ENCODE results near the gene BCAS3. TPM values are rescaled to one million over a fixed set of nuclear protein-coding genes. Genes with fewer than 3 reads are reported as not detected.
A peak's percentile ranks its signal among the peaks of the same experiment; 100 is the strongest.

The BCAS3 gene
- polyA plus RNA-seq, 1 donor from 2014 or later = 21.6 TPM

GRCh38 chr17:61416540-61417363 is 739.1 kb downstream of the BCAS3 start:
- H3K4me2 ChIP-seq (ENCODE audit: low read length) = no peak overlapping the region
- H3K4me3 ChIP-seq (ENCODE audit: low read length) = peak overlapping the region; percentile 37
- TF ChIP-seq SMC3 (conservative IDR thresholded peaks at IDR 0.05; ENCODE audit: poor library complexity) = peak; percentile 78
- peak; percentile 80 for TF ChIP-seq CTCF (IDR thresholded peaks at IDR 0.05; ENCODE audit: poor library complexity, severe bottlenecking)
- TF ChIP-seq RAD21 (conservative IDR thresholded peaks at IDR 0.05) = peak; percentile 69
- TF ChIP-seq REST (IDR thresholded peaks at IDR 0.05; ENCODE audit: borderline replicate concordance) = no peak
- TF ChIP-seq MXI1 (conservative IDR thresholded peaks at IDR 0.05; ENCODE audit: poor library complexity, severe bottlenecking) = no peak
- TF ChIP-seq TAF1 (IDR thresholded peaks at IDR 0.05; ENCODE audit: low read depth) = no peak
- TF ChIP-seq POLR2AphosphoS5 (IDR thresholded peaks at IDR 0.05) = no peak
- no peak for TF ChIP-seq EP300 (conservative IDR thresholded peaks at IDR 0.05; ENCODE audit: poor library complexity, severe bottlenecking)
- TF ChIP-seq EZH2 (IDR thresholded peaks at IDR 0.05; ENCODE audit: borderline replicate concordance, insufficient read depth, low read length, poor library complexity, severe bottlenecking) = no peak
- H3K9me2 ChIP-seq (ENCODE audit: insufficient read depth, low read length) = no peaks in the 10 kb centered on the region
- H4K20me1 ChIP-seq (ENCODE audit: insufficient read depth) = no peaks in the 10 kb centered on the region
- H2AFZ ChIP-seq (ENCODE audit: low read depth, low read length) = no peak overlapping the region
- no peaks in the 10 kb centered on the region for H3K79me2 ChIP-seq (replicated peaks; ENCODE audit: insufficient read depth, low read length)
- H3K9ac ChIP-seq (ENCODE audit: low read length) = no peak overlapping the region
- H3K27ac ChIP-seq (ENCODE audit: low read length) = no peak overlapping the region
- H3K9me3 ChIP-seq (ENCODE audit: low read length) = no peaks in the 10 kb centered on the region
- no peaks in the 10 kb centered on the region for H3K36me3 ChIP-seq (ENCODE audit: insufficient read depth, low read length)
- no peaks in the 10 kb centered on the region for H3F3A ChIP-seq (ENCODE audit: insufficient read depth, low read length, poor library complexity, severe bottlenecking)
- H3K27me3 ChIP-seq (ENCODE audit: insufficient read depth, low read depth, low read length) = peaks cover 30% of the 10 kb centered on the region

- TF ChIP-seq POLR2AphosphoS5 (IDR thresholded peaks at IDR 0.05) (no peak), SMC3 (conservative IDR thresholded peaks at IDR 0.05; ENCODE audit: poor library complexity) (no peak), EP300 (conservative IDR thresholded peaks at IDR 0.05; ENCODE audit: poor library complexity, severe bottlenecking) (no peak), MXI1 (conservative IDR thresholded peaks at IDR 0.05; ENCODE audit: poor library complexity, severe bottlenecking) (no peak), RAD21 (conservative IDR thresholded peaks at IDR 0.05) (no peak), TAF1 (IDR thresholded peaks at IDR 0.05; ENCODE audit: low read depth) (no peak), REST (IDR thresholded peaks at IDR 0.05; ENCODE audit: borderline replicate concordance) (no peak), CTCF (IDR thresholded peaks at IDR 0.05; ENCODE audit: poor library complexity, severe bottlenecking) (no peak), EZH2 (IDR thresholded peaks at IDR 0.05; ENCODE audit: borderline replicate concordance, insufficient read depth, low read length, poor library complexity, severe bottlenecking) (no peak)
- no peak overlapping the region for H3K9ac ChIP-seq (ENCODE audit: low read length)
- H3K27me3 ChIP-seq (ENCODE audit: insufficient read depth, low read depth, low read length) = peaks cover 13% of the 10 kb centered on the region
- H3K27ac ChIP-seq (ENCODE audit: low read length) = no peak overlapping the region
- H3K9me3 ChIP-seq (ENCODE audit: low read length) = no peaks in the 10 kb centered on the region
- H3K36me3 ChIP-seq (ENCODE audit: insufficient read depth, low read length) = no peaks in the 10 kb centered on the region
- no peaks in the 10 kb centered on the region for H4K20me1 ChIP-seq (ENCODE audit: insufficient read depth)
- no peak overlapping the region for H2AFZ ChIP-seq (ENCODE audit: low read depth, low read length)
- no peaks in the 10 kb centered on the region for H3K79me2 ChIP-seq (replicated peaks; ENCODE audit: insufficient read depth, low read length)
- H3K9me2 ChIP-seq (ENCODE audit: insufficient read depth, low read length) = no peaks in the 10 kb centered on the region
- H3F3A ChIP-seq (ENCODE audit: insufficient read depth, low read length, poor library complexity, severe bottlenecking) = no peaks in the 10 kb centered on the region
- no peak overlapping the region for H3K4me2 ChIP-seq (ENCODE audit: low read length)
- H3K4me3 ChIP-seq (ENCODE audit: low read length) = no peak overlapping the region
These were observed 740.8 kb downstream of the BCAS3 start for GRCh38 chr17:61418449-61418848.
